Left lobe of liver (tissue), 2 donors: Measurements from ENCODE around the gene HIGD1A. TPM values are rescaled to one million over a fixed set of nuclear protein-coding genes. Genes with fewer than 3 reads are reported as not detected.

Experiments
- ATAC-seq: fragments of 200-7000 bp; cut with Tn5 transposase; one replicate; pipeline ENCODE4 v1.9.1; 2020; ENCODE audit warnings: mild to moderate bottlenecking, moderate library complexity
- DNase-seq: peaks from one replicate; pipeline ENCODE4 v3.0.0-alpha.2; 2020; ENCODE audit warnings: low spot score
- total RNA-seq: library from RNA; stranded (reverse); gene quantifications from one replicate; pipeline ENCODE4 v1.2.1, GENCODE V29; 2021
- donor health status: DM: no; HTN: no; CAD: no; lungs with moderate emphysema.
- donor health status: DM: no; HTN: yes; CAD: no.

The HIGD1A gene
- total RNA-seq, 1 donor from 2014 or later: 112 TPM

DNA sequence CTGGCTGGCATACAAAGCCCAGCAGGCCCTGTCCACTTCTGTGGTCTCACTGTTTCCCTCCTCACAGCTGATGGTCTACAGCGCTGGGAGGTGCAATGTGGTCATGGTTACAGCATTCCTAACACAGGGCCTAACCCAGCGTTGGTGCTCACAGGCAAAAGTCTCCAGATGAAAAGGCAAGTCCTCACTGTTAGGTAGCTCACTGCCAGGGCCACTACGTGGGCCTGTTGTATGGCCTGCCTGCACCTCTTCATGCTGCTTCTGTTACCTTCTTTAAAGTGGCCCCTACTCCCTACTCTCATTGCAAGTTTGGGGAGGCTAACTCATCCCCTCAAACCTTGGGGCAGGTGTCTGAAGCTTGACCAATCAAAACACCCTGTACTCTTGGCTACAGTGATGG is 62.5 kb downstream of the HIGD1A start:
- DNase-seq: peak; percentile 31
- no peak for ATAC-seq

DNA sequence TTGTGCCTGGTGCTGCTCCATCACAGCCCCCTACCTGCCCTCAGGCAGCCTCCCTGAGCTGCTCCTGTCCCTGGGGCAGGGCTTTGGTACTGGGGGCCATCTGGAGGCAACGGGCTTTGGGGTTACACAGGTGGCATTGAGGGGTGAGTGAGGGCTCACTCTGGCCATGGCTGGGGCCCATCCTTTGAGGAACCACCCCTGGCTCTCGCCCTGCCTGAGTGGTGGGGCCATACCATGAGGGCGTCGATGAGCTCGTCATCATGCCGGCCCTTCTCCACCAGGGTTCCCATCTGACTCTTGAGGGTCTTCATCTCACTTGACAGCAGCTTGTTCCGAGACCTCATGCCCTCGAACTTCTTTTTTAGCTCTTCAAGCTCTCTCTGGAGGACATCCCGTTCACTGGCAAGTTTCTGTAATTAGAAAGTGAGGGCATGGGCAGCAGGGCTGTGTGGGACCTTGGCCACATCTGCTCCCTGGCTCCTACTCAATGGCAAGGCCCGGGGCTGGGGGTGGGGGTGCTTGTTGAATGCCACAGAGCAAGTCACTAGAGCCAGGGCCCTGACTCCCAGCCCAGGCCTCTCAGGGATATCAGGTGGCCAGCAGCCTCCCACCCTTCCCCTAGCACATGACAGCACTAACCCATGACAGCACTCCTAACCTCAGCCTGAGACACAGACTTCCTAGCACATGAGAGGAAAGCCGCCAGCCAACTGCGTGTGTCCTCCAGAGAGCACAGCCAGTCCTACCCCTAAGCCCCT is 64.7 kb downstream of the HIGD1A start:
- DNase-seq (peak; percentile 43), ATAC-seq (no peak)

DNA sequence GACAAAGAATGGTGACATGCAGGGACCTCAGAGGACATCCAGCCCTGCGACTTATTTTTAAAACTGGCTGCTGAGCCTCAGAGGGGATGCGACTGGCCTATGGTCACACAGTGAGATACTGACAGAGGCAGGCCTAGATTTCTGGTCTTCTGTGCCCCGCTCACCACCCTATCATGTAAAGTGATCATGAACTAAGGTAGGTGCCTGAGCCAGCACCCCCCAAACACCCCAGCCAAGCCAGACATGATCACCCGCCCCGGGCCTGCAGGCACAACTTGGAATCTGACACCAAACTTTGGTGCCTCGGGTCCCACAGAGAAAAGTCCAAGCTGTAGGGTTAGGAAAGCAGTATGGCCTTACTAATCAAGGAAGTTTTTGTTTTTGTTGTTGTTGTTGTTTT is 67.8 kb downstream of the HIGD1A start:
- DNase-seq (peak; percentile 37), ATAC-seq (no peak)

DNA sequence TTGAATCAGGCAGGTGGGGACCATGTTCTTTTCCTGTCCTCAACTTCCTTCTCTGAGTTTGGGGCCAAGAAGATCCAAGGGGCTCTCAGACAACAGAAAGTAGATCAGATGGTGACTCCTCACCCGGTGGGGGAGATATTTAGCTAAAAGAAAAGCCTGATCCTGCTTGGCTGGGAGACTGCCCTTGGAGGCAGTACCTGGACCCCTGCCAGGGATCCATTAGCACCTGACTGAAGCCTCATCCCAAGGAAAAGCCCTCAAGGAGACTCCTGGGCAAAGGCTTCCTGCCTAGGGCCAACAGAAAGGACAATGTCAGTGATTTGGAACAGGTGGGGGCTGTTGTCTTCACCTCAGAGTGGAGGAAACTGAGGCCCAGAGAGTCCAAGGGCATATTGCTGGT is 68.2 kb downstream of the HIGD1A start:
- ATAC-seq: no peak
- no peak for DNase-seq

DNA sequence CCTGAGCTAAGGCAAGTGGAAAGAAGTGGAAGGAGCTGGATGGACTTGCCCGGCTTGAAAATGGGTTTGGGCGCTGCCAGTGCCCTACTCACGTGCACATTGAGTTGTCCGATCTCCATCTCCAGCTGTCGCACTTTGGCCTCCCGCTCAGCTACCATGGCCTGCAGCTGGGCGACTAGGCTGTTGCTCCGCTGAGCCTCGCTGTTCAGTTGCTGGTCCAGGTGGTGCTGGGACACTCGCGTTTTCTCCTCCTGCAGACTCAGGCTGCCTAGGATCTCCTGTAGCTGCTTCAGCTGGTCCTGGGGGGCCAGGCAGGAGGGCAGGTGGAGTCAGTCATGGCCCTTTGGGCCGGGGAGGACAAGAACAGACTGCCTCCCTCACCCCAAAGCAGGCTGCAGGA is 68.7 kb downstream of the HIGD1A start:
- ATAC-seq (no peak), DNase-seq (peak; percentile 33)

DNA sequence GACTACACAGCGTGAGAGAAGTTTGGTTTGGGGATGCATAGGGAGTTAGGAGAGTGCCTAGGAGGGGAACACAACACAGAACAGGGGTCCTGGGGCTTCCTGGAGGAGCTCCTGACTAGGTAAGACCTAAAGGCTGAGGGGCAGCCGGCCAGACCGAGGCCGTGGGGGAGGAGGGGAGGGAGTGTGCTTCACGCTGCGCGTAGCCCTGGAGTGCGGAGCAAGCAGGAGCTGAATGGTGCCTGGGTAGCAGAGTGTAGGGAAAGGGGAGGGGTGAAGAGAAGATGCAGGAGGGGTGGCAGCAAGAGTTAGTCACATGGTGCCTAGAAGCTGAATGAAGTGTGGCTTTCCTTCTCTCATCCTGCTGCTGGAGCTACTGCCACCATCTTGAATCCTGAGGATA is 69.3 kb downstream of the HIGD1A start:
- DNase-seq (peak; percentile 38), ATAC-seq (no peak)

DNA sequence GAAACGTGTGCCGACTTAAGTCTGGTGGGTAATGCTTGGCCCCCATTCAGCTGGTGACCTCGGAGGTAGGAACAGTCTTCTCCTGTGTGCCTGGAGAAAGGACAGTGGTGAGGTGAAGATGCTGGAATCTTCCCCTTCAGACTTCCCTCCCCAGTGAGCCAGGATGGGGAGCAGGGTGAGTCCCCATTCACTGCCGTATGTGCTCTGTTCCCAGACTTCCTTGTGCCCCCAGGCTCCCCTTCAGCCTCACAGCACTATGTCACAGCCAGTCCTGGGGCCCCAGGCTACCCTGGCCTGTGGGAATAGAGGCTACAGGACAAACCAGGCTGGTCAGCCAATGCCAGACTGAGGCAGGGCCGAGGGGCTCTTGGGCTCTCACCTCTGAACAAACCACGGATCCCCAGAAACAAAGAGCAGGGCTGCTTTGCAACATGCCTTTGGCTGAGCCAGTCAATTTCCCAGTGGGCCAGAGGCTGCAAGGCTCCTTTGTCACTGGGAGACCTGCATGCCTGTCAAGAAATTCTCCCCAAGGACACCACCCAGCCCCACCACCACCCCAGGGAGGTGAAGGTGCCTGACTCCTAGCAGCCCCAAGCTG is 69.9 kb downstream of the HIGD1A start:
- ATAC-seq (no peak), DNase-seq (peak; percentile 28)

DNA sequence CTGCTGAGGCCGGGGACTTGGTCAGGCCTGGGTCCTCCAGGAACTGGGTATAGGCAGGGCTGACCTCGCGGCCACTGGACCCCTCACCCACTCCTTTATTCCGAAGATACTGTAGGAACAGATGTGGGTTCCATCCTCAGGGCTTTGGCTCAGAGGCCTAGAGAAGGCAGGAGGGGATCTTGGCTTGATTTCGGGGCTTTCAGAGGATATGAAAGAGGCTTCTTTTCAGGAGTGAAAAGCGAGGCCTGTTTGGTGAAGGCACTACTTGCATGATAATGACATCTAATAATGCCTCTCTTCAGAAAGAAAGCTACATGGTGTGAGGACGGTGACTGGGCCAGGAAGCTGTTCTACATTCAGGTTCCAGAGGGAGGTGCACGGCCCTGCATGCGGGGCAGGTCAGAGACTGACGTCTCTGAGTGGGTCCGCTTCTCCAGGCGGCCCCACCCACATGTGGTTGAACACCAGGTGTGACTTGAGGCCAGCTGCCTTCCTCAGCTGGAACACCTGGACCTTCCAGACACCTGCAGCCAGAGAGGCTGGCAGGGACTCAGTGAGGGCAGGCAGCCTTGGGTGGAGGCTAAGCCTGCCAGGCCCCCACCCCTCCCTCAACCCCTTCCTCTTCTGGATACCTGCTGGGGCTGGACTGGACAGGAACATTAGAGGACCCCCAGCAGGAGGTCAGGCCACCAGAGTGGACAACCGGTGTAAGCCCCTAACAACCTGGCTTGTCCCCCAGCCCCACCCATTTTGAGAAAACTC is 70.6 kb downstream of the HIGD1A start:
- ATAC-seq: no peak
- peak; percentile 24 for DNase-seq

Other genes with a start within 250 kb of the HIGD1A start
- gene SEC22C, start 222.5 kb downstream of the HIGD1A start, total RNA-seq: 14.2 TPM
- gene SS18L2, start 213.6 kb downstream of the HIGD1A start, total RNA-seq: 14.4 TPM
- 29.2 TPM for gene NKTR, start 203.8 kb downstream of the HIGD1A start, total RNA-seq
- 5.0 TPM for gene ZBTB47, start 150.8 kb downstream of the HIGD1A start, total RNA-seq
- gene KLHL40, start 119.0 kb downstream of the HIGD1A start, total RNA-seq: not detected
- 0.40 TPM for gene HHATL, start 101.7 kb downstream of the HIGD1A start, total RNA-seq
- 1.6 TPM for gene CCDC13, start 31.2 kb downstream of the HIGD1A start, total RNA-seq
- 17.6 TPM for gene ACKR2, start 5.0 kb upstream of the HIGD1A start, total RNA-seq
- gene CYP8B1, start 71.4 kb upstream of the HIGD1A start, total RNA-seq: 425 TPM
- gene ZNF662, start 101.7 kb upstream of the HIGD1A start, total RNA-seq: 3.0 TPM
- gene GASK1A, start 174.8 kb upstream of the HIGD1A start, total RNA-seq: 19.9 TPM